Ovary (tissue), 3 donors: ENCODE results near the gene OGDHL.

ENCODE experiments used
- CTCF ChIP-seq, 3 donors: fragments of 450-650 bp in 2 of 3; fragments of 200-600 bp in 1 of 3; IDR thresholded peaks; one replicate each; pipeline versions ENCODE4 v1.5.1 to v1.8.0; 2016 to 2022; ENCODE audit warnings: antibody characterized with exemption in 3 of 3, mild to moderate bottlenecking in 1 of 3
- EP300 ChIP-seq: sonication (generic); formaldehyde crosslinking; IDR thresholded peaks from one replicate; pipeline ENCODE4 v1.6.1; 2017; ENCODE audit warnings: antibody characterized with exemption
- POLR2A ChIP-seq: fragments of 450-650 bp; IDR thresholded peaks from one replicate; pipeline ENCODE4 v1.6.1; 2017; ENCODE audit warnings: antibody characterized with exemption, mild to moderate bottlenecking, moderate library complexity
- donor health status: DM: no; HTN: no; CAD: no.

GRCh38 chr10:49769692-49770091 lies 7.6 kb upstream of the OGDHL start:
- no peak for TF ChIP-seq POLR2A
- no peak for TF ChIP-seq CTCF (IDR thresholded peaks at IDR 0.05)
- TF ChIP-seq EP300 = no peak
